ENCODE measurements around the gene ABI2.

GRCh38 chr2:203442463-203442862, 114.3 kb downstream of the ABI2 start:
- TF ChIP-seq, protein P1, sequence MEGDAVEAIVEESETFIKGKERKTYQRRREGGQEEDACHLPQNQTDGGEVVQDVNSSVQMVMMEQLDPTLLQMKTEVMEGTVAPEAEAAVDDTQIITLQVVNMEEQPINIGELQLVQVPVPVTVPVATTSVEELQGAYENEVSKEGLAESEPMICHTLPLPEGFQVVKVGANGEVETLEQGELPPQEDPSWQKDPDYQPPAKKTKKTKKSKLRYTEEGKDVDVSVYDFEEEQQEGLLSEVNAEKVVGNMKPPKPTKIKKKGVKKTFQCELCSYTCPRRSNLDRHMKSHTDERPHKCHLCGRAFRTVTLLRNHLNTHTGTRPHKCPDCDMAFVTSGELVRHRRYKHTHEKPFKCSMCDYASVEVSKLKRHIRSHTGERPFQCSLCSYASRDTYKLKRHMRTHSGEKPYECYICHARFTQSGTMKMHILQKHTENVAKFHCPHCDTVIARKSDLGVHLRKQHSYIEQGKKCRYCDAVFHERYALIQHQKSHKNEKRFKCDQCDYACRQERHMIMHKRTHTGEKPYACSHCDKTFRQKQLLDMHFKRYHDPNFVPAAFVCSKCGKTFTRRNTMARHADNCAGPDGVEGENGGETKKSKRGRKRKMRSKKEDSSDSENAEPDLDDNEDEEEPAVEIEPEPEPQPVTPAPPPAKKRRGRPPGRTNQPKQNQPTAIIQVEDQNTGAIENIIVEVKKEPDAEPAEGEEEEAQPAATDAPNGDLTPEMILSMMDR (IDR thresholded peaks at IDR 0.05; ENCODE audit: low read depth, low read length) = no peak
- no peak for TF ChIP-seq POLR2A (IDR thresholded peaks at IDR 0.05; ENCODE audit: extremely low read depth, insufficient read length)
- TF ChIP-seq, protein P2, sequence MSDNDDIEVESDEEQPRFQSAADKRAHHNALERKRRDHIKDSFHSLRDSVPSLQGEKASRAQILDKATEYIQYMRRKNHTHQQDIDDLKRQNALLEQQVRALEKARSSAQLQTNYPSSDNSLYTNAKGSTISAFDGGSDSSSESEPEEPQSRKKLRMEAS (IDR thresholded peaks at IDR 0.05; ENCODE audit: low read depth, low read length) = no peak

Measured in NB4 (cell line).